ENCODE measurements around the gene KPNA3.

KPNA3 gene

GRCh38 chr13:49683489-49683888 lies 109.0 kb downstream of the KPNA3 start:
- H3K27ac Mint-ChIP-seq, result no peak overlapping the region
- no peak overlapping the region for H3K4me3 Mint-ChIP-seq
- no peaks in the 10 kb centered on the region for H3K27me3 Mint-ChIP-seq
- H3K36me3 Mint-ChIP-seq, result peaks cover 14% of the 10 kb centered on the region
- H3K4me1 Mint-ChIP-seq (ENCODE audit: low read depth), result peaks cover 35% of the 10 kb centered on the region
- H3K9me3 Mint-ChIP-seq (ENCODE audit: low read depth), result no peaks in the 10 kb centered on the region

- H3K4me3 Mint-ChIP-seq, result no peak overlapping the region
- H3K9me3 Mint-ChIP-seq (ENCODE audit: low read depth), result no peaks in the 10 kb centered on the region
- H3K27me3 Mint-ChIP-seq, result no peaks in the 10 kb centered on the region
- no peak overlapping the region for H3K27ac Mint-ChIP-seq
- peaks cover 26% of the 10 kb centered on the region for H3K4me1 Mint-ChIP-seq (ENCODE audit: low read depth)
- H3K36me3 Mint-ChIP-seq, result peaks cover 10% of the 10 kb centered on the region
These were observed 110.5 kb downstream of the KPNA3 start for GRCh38 chr13:49681842-49682435.

- Mint-ChIP-seq H3K9me3 (ENCODE audit: low read depth) (no peaks in the 10 kb centered on the region), H3K4me1 (ENCODE audit: low read depth) (peaks cover 24% of the 10 kb centered on the region), H3K27ac (no peak overlapping the region), H3K36me3 (peaks cover 12% of the 10 kb centered on the region), H3K4me3 (no peak overlapping the region), H3K27me3 (no peaks in the 10 kb centered on the region)
These were observed 113.2 kb downstream of the KPNA3 start for GRCh38 chr13:49679246-49679645.

- H3K27ac Mint-ChIP-seq, result no peak overlapping the region
- H3K4me1 Mint-ChIP-seq (ENCODE audit: low read depth), result peaks cover 16% of the 10 kb centered on the region
- no peak overlapping the region for H3K4me3 Mint-ChIP-seq
- no peaks in the 10 kb centered on the region for H3K27me3 Mint-ChIP-seq
- no peaks in the 10 kb centered on the region for H3K9me3 Mint-ChIP-seq (ENCODE audit: low read depth)
- peaks cover 8% of the 10 kb centered on the region for H3K36me3 Mint-ChIP-seq
These were observed 114.1 kb downstream of the KPNA3 start for GRCh38 chr13:49678191-49678914.

- Mint-ChIP-seq H3K36me3 (peaks cover 8% of the 10 kb centered on the region), H3K4me3 (no peak overlapping the region), H3K27me3 (no peaks in the 10 kb centered on the region), H3K27ac (no peak overlapping the region), H3K4me1 (ENCODE audit: low read depth) (peaks cover 10% of the 10 kb centered on the region), H3K9me3 (ENCODE audit: low read depth) (no peaks in the 10 kb centered on the region)
These were observed 115.7 kb downstream of the KPNA3 start for GRCh38 chr13:49676581-49677298.

GRCh38 chr13:49670828-49671227 lies 121.7 kb downstream of the KPNA3 start:
- H3K9me3 Mint-ChIP-seq (ENCODE audit: low read depth), result no peaks in the 10 kb centered on the region
- no peak overlapping the region for H3K4me3 Mint-ChIP-seq
- H3K36me3 Mint-ChIP-seq, result peaks cover 7% of the 10 kb centered on the region
- no peak overlapping the region for H3K27ac Mint-ChIP-seq
- no peaks in the 10 kb centered on the region for H3K27me3 Mint-ChIP-seq
- no peaks in the 10 kb centered on the region for H3K4me1 Mint-ChIP-seq (ENCODE audit: low read depth)

- H3K27ac Mint-ChIP-seq, result peak overlapping the region; percentile 30
These were observed 122.7 kb downstream of the KPNA3 start for GRCh38 chr13:49669735-49670309.

GRCh38 chr13:49667773-49668172 lies 124.7 kb downstream of the KPNA3 start:
- Mint-ChIP-seq H3K9me3 (ENCODE audit: low read depth) (no peaks in the 10 kb centered on the region), H3K27ac (no peak overlapping the region), H3K36me3 (peaks cover 8% of the 10 kb centered on the region), H3K4me1 (ENCODE audit: low read depth) (no peaks in the 10 kb centered on the region), H3K4me3 (no peak overlapping the region), H3K27me3 (no peaks in the 10 kb centered on the region)

More at GRCh38 chr13:49669735-49670309, 122.7 kb downstream of the KPNA3 start:
- Mint-ChIP-seq H3K9me3 (ENCODE audit: low read depth) (no peaks in the 10 kb centered on the region), H3K4me1 (ENCODE audit: low read depth) (no peaks in the 10 kb centered on the region), H3K4me3 (no peak overlapping the region), H3K27me3 (no peaks in the 10 kb centered on the region), H3K36me3 (peaks cover 4% of the 10 kb centered on the region)

- peaks cover 16% of the 10 kb centered on the region for H3K36me3 Mint-ChIP-seq
- H3K27ac Mint-ChIP-seq, result no peak overlapping the region
- H3K4me1 Mint-ChIP-seq (ENCODE audit: low read depth), result no peaks in the 10 kb centered on the region
- no peaks in the 10 kb centered on the region for H3K9me3 Mint-ChIP-seq (ENCODE audit: low read depth)
- H3K4me3 Mint-ChIP-seq, result no peak overlapping the region
- H3K27me3 Mint-ChIP-seq, result no peaks in the 10 kb centered on the region
These were observed 127.9 kb downstream of the KPNA3 start for GRCh38 chr13:49664606-49665005.

GRCh38 chr13:49657241-49657641 lies 135.2 kb downstream of the KPNA3 start:
- no peak overlapping the region for H3K27ac Mint-ChIP-seq
- no peaks in the 10 kb centered on the region for H3K9me3 Mint-ChIP-seq (ENCODE audit: low read depth)
- peaks cover 11% of the 10 kb centered on the region for H3K36me3 Mint-ChIP-seq
- no peaks in the 10 kb centered on the region for H3K27me3 Mint-ChIP-seq
- no peak overlapping the region for H3K4me3 Mint-ChIP-seq
- H3K4me1 Mint-ChIP-seq (ENCODE audit: low read depth), result no peaks in the 10 kb centered on the region

- H3K27me3 Mint-ChIP-seq, result no peaks in the 10 kb centered on the region
- no peak overlapping the region for H3K27ac Mint-ChIP-seq
- no peak overlapping the region for H3K4me3 Mint-ChIP-seq
- H3K4me1 Mint-ChIP-seq (ENCODE audit: low read depth), result no peaks in the 10 kb centered on the region
- no peaks in the 10 kb centered on the region for H3K9me3 Mint-ChIP-seq (ENCODE audit: low read depth)
- peaks cover 6% of the 10 kb centered on the region for H3K36me3 Mint-ChIP-seq
These were observed 136.6 kb downstream of the KPNA3 start for GRCh38 chr13:49655906-49656305.

GRCh38 chr13:49654011-49654410 lies 138.5 kb downstream of the KPNA3 start:
- H3K27ac Mint-ChIP-seq, result no peak overlapping the region
- H3K4me1 Mint-ChIP-seq (ENCODE audit: low read depth), result no peaks in the 10 kb centered on the region
- H3K9me3 Mint-ChIP-seq (ENCODE audit: low read depth), result no peaks in the 10 kb centered on the region
- H3K4me3 Mint-ChIP-seq, result no peak overlapping the region
- peaks cover 4% of the 10 kb centered on the region for H3K36me3 Mint-ChIP-seq
- no peaks in the 10 kb centered on the region for H3K27me3 Mint-ChIP-seq

GRCh38 chr13:49653478-49653877 lies 139.0 kb downstream of the KPNA3 start:
- H3K9me3 Mint-ChIP-seq (ENCODE audit: low read depth), result no peaks in the 10 kb centered on the region
- H3K36me3 Mint-ChIP-seq, result peaks cover 4% of the 10 kb centered on the region
- no peaks in the 10 kb centered on the region for H3K4me1 Mint-ChIP-seq (ENCODE audit: low read depth)
- H3K4me3 Mint-ChIP-seq, result no peak overlapping the region
- H3K27me3 Mint-ChIP-seq, result no peaks in the 10 kb centered on the region
- H3K27ac Mint-ChIP-seq, result no peak overlapping the region

- H3K27me3 Mint-ChIP-seq, result no peaks in the 10 kb centered on the region
- no peak overlapping the region for H3K4me3 Mint-ChIP-seq
- no peaks in the 10 kb centered on the region for H3K9me3 Mint-ChIP-seq (ENCODE audit: low read depth)
- no peaks in the 10 kb centered on the region for H3K36me3 Mint-ChIP-seq
- no peak overlapping the region for H3K27ac Mint-ChIP-seq
- no peaks in the 10 kb centered on the region for H3K4me1 Mint-ChIP-seq (ENCODE audit: low read depth)
These were observed 139.9 kb downstream of the KPNA3 start for GRCh38 chr13:49652355-49653305.
